Suppressor macrophage treated with lipopolysaccharide for 1 hour (primary cell): ENCODE data around the gene HOXD4.

Experiments used
- DNase-seq, 3 donors: peaks; one replicate each; pipeline ENCODE4 v3.0.0-alpha.2; 2020 to 2022

Gene HOXD4

DNA sequence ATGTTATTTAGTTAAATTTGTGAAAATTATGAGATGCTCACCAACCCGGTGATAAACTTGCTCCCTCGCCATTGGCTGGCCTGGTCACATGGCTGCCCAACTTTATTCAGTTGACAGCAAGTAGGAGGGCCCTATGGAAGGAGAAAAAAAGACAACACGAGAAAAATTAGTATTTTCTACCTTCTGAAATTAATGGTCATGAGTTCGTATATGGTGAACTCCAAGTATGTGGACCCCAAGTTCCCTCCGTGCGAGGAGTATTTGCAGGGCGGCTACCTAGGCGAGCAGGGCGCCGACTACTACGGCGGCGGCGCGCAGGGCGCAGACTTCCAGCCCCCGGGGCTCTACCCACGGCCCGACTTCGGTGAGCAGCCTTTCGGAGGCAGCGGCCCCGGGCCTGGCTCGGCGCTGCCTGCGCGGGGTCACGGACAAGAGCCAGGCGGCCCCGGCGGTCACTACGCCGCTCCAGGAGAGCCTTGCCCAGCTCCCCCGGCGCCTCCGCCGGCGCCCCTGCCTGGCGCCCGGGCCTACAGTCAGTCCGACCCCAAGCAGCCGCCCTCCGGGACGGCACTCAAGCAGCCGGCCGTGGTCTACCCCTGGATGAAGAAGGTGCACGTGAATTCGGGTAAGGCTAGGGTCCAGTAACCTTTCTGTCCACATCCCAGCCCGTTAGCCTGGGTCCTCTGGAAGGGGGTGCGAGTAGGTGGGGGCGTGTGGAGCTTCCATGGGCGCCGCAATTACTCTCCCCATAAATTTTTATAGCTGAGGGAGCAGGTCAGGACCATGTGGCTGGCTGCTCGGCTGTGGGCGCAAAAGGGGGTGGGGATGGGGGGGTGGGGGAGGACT lies at the start of gene HOXD4:
HOXD4 (plus strand) TSS at position 109 of the 846 bp plus-strand sequence; CDS start at position 193, 84 bp downstream.
- DNase-seq: no peak

DNA sequence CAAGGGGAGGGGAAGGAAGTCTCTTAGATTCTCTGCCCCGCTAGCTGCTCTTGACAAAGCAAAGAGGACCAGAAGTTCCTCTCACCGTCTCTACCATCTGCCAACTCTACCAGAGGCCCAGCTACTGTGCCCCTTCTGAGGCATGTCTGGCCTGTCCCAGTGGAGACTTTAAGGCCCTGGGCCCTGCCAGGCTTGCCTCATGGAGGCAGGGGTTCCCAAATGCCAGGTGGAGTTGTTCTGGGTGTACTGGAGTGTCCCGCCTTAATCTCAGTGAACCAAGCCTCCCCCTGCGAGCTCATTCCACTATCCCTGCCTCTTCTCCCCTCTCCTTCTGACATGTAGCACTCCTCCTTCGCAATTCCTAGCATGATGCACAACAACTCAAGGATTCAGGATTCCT lies 49.5 kb upstream of the HOXD4 start:
- no peak for DNase-seq

DNA sequence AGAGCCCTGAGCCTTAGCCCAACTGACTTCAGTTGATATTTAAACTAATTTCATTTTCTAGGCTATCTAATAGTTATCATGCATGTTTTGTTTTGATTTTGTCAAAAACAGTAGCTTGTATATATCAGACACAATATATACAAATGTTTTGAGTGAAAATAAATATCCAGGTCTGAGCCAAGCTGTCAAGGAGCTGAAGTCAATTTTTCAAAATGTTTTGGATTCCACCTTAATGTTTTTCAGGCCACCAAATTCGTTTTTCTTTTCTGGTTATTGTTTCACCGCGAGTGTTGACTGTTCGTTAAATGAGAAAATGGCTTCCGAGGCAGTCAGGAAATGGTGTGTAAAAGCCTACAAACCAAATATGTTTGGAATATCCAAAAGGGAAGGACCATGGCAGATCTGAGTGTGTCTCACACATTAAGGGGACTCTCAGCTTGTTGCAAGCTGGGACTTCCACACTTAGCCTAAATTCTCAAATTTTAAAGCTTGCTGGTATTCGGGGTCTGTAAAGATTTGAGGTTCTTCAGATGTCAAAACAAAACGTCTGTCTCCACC lies 49.0 kb upstream of the HOXD4 start:
- DNase-seq: no peak

DNA sequence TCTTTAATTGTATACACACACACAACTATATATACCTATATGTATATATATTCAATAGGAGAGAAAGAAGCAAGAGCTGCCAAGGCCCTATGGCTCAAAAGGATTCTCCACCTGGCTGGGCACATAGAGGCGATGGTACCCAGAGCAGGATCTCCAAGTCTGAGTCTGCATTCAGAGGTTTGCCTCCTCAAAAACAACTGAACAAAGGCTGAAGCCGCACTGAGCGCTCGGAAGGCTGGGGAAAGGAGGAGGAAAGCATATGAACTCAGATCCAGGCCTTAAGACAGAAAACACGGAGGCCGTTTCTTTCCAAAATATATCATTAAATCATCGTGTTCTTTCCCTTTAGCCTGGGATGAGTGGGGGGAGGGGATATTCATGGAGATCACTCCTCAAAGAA lies 48.2 kb upstream of the HOXD4 start:
- no peak for DNase-seq

DNA sequence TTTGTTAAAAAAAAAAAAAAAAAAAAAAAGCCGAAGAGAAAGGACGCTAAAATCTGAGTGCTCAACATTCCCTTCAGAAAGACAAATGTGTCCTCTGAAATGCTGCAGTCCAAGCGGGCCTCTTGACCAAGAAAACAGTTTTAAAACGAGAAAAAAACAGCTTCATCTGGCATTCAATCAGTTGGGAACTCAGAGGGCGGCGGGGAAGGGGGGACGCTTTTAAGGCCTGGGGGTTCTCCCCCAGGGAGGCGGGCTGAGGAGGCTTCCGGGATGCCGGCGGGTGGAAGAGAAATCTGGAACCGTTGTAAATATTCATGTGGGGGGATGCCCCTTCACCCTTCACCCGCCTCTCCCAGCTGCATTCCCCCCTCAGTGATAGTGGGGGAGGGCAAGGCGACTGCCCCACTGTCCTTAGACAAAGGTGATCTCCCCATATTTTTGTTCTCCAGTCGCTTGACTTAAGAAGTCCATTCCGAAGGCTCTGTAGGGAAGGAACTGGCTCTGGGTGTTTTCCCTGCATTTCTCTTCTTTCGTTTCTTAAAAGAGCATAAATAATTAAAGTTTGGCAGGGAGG lies 47.5 kb upstream of the HOXD4 start:
- DNase-seq: peak in 1 of 3 donors; percentile 28

DNA sequence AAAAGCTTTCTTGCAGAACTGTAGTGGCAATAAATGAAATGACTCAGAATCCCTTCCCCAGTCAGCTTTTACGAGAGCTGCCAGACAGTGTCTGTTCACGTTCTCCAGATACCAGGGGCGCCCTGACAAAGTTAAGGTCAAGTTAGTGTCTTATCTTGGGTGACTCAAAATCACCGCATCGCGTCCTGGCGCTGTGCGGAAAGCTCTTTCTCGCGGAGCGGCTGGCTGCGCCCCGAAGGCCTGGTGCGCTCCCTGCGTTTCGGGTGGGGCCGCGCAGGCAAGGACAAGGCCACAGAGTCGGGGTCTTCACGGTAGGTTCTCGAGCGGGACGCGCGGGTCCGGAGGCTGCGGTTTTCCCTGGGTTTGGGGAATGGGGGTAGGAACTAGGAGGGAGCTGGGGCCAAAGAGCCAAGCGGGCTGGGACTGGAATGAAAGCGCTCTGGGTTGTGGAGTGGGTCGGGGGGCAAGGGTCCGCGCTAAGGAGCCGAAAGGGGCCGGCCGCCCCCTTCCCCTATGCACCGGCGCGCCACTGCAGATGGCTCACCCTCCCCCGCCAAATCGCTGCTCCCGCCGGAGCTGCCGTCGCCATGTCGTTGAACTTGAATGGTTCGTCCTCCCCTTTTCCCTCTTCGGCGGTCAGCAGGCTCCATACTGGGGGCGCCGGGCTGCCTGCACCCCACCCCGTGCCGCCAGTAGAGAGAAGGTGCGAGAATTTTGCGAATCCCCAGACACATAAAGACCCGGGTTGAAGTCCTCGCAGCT lies 46.9 kb upstream of the HOXD4 start:
- DNase-seq: no peak

DNA sequence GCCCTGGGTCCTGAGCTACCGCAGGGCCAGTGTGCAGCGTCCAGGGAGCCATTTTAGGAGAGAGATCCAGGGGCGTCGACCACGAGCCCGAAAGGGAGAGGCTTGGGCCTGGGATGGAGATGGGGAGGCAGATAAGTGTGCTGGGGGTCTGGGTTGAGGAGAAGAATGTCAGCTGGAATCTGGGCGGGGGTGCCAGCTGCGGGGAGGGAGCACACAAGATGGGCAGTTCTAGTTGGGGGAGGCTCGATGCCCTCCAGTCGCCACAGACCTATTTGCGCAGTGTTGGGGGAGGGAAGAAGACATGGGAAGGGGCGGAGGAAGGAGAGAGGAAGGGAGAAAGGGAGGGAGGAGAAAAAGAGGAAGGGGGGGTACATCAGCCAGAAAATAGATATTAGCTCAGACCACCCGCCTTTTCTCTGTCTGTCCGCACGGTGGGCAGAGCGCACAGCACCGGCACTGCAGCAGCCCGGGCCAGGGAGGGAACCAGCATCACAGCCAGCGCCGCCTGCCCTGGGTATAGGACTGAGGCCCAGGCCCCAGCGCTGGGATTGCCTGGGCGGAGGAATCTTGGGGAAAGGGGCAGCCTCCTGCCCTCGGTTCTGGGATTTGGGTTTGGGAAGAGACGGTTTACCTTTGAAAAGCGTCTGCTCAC lies 46.1 kb upstream of the HOXD4 start:
- no peak for DNase-seq

DNA sequence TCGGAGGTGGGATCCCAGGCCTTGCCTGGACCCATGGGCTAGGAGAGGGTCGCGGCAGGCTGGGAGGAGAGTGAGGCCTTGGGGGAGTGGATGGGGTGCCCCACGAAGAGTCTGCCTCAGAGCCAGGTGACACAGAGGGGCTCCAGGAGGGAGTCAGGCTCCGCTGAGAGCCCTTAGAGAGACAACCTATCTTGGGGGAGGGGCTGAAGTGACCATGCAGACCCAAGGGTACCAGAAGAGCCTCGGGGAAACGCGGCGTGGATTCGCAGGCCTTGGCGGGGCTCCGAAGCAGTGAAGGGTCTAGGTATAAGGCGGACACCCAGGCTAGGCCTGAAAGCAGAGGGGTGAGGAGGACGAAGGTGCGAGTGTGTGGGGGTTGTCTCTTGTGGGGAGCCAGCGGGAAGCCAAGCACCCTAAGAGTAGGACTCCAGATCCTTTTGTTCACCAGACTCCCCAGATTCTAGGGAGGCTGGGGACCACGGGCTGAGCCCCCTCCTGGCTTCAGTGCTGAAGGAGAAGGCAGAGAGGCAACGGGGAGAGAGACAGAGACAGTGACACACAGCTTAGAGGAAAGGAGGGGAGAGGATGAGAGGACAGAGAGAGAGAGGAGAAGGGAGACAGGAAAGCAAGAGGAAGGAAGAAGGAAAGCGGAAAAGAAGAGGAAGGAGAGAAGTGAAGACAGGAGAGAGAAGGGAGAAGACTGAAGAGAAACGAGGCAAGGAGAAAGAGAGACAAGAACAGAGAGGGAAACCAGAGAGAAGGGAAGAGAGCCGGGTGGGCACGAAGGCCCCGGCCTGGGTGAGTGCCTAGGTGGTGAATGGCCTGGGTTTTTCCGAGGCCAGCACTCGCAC lies 45.4 kb upstream of the HOXD4 start:
- DNase-seq: no peak

DNA sequence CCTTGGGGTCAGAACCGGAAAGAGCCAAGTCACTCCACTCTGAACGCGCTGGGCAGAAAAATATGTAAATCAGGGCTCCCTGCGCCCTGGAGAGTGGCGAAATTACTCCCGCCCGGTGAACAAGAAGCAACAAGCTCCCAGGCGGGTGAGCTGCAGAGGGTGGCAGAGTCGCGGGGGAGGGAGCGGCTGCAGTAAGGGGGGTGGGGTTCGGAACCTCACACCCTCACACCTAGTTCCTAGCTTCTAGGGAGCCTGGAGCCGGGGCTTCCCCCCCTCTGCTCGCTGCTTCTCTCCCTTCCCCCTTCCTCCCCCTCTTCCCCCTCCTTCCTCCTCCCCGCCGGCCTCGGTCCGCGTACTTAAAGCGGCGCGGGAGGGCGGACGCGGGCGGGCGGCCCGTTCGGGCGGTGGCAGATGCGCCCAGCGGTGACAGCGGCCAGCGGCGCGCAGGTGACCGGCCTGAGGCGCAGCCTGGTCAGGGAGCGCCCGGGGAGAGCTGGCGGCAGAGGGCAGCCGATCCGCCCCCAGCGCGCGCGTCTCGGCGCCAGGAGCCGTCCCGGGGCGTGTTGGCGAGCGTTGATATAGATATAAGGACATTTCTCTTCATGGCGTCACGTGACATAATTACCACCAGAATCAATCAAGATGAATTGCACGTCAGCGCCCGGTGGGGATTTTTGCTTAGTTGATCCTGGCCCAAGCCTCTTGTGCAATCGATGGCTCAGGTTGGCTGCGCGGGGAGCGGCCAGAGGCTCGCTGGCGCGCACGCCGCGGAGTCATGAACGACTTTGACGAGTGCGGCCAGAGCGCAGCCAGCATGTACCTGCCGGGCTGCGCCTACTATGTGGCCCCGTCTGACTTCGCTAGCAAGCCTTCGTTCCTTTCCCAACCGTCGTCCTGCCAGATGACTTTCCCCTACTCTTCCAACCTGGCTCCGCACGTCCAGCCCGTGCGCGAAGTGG lies 44.5 kb upstream of the HOXD4 start, which contains the start of gene HOXD11:
HOXD11 (plus strand) TSS at position 700 of the 959 bp plus-strand sequence; CDS start at position 776, 76 bp downstream.
- DNase-seq: peak; percentile 46 to 51 (median 49)

DNA sequence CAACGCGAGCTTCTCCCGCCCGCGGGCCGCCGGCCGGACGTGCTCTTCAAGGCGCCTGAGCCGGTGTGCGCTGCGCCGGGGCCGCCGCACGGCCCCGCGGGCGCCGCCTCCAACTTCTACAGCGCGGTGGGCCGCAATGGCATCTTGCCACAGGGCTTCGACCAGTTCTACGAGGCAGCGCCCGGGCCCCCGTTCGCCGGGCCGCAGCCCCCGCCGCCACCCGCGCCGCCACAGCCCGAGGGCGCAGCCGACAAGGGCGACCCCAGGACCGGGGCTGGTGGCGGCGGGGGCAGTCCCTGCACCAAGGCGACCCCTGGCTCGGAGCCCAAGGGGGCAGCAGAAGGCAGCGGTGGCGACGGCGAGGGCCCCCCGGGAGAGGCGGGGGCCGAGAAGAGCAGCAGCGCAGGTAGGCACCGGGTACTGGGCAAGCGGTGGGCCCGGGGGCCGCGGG lies 43.6 kb upstream of the HOXD4 start:
- DNase-seq: peak in 1 of 3 donors; percentile 38

DNA sequence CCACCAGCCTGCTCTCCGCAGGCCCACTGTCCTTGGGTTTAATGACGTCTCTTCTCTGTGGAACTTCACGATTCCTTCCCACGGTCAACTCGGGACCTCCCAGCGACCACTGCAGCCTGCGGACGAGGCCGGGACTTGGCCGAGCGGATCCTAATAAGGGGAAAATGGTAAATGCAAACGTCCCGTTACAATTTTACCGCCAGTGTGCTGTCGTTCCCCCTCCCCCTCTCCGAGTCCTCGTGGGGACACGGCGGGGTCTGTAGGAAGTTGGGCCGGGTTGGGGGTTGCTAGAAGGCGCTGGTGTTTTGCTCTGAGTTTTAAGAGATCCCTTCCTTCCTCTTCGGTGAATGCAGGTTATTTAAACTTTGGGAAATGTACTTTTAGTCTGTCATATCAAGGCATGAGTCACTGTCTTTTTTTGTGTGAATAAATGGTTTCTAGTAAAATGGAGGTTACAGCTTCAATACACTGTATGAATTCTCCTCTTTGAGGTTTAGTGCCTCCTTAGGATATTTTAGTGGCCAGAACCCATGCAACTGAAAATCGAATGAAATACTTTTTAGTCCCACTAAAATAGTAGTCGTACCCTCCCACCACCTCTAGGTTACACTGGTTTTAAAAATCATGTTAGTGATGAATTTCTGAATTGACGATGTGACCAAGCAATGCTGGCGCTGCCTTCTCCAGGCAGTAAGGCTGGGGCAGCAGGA lies 42.0 kb upstream of the HOXD4 start:
- DNase-seq: no peak

DNA sequence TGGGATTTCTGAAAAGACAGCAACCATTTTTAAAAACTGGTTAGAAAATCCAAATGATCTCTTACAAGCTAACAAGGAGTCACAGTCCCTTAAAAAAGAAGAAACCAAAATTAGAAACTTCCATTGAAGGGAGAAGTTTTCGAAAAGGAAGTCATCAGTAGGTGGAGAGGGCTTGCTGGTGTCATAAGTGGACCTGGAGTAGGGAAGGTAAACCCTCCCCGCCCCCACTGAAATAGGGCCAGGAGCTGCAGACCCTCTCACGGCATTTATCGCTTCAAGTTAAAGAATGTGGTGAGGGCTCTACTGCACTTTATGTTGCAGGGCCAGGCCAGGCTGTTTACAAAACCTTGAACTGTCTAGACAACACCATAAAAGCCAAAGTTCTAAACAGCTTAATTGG lies 41.4 kb upstream of the HOXD4 start:
- no peak for DNase-seq

DNA sequence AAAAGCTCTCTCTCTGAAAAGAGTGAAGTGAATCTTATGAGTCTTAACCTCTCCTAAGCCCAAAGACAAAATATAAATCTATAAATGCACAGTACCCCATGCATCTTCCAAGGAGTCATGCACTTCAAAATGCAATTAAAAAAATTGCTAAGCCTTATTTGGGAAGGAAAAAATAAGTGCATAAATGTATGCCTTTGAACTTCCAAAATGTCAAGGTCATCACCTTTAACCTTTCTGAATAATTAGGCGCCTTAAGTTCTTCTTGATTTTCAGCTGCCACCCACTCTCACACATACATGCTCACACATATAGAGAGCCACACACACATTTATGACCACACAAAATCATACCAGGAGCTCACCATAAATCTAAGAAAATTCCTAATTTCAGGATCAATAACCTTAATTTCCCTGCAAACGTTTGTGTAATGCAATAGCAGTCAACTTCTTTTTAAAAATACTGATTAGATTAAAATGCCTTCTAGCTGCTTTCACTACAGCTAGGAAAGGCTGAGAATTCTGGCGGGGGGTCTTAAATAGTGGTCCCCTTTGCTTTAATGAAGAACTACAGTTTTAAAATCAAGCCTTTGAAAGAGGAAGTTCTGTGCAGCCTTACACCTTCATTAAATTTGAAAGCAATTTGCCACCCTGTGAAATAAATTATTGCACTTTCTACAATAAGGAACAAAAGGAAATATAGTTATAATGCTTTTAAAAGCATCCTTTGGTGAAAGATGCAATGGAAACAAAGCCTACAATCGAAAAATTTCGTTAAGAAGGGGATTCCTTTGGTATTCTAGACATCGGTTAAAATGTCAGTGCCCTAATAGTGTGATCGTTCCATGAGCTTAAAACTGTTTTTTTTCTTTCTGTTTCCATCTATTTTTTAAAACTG lies 40.7 kb upstream of the HOXD4 start:
- no peak for DNase-seq

DNA sequence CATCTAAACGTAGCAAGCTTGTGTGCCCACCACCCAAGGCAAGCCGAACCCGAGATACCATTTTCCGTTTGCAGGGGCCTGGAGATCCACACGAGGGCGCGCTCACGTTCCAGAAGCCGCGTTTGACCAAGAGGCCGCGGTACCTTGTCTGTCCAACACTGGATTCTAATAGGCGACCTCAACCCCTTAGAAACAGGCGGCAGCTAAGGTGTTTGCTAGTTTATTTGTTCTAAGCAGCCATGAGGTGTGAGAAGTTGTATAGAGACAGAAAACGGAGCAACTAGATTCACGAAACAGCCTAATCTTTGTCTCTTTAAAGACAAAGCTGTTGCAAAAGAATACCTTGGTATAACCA lies 40.1 kb upstream of the HOXD4 start:
- DNase-seq: peak in 2 of 3 donors; percentile 58 to 65

DNA sequence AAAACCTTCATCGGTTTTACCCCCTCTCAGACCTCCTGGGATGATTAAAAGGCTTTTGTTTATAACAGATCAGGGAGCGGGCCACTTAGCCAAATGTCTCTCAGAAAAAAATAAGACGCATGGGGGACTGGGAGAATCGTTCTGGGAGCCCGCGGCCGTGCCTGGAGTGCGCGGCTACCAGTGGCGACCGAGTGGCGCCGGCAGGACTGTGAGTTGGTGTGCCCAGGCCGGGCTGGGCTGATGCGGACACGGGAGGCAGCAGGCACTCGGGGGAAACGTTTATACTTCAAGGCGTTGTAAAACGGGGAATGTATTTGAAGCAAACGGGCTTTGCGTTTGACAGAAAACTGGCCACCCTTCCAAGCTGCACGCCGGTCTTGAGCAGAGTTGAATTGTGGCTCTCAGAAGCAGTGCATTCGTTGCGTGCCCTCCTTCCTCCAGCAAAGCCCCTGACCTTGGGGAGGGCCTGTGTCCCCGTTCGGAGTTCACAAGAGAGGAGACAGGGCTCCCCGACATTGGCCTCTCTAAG lies 39.4 kb upstream of the HOXD4 start:
- no peak for DNase-seq

DNA sequence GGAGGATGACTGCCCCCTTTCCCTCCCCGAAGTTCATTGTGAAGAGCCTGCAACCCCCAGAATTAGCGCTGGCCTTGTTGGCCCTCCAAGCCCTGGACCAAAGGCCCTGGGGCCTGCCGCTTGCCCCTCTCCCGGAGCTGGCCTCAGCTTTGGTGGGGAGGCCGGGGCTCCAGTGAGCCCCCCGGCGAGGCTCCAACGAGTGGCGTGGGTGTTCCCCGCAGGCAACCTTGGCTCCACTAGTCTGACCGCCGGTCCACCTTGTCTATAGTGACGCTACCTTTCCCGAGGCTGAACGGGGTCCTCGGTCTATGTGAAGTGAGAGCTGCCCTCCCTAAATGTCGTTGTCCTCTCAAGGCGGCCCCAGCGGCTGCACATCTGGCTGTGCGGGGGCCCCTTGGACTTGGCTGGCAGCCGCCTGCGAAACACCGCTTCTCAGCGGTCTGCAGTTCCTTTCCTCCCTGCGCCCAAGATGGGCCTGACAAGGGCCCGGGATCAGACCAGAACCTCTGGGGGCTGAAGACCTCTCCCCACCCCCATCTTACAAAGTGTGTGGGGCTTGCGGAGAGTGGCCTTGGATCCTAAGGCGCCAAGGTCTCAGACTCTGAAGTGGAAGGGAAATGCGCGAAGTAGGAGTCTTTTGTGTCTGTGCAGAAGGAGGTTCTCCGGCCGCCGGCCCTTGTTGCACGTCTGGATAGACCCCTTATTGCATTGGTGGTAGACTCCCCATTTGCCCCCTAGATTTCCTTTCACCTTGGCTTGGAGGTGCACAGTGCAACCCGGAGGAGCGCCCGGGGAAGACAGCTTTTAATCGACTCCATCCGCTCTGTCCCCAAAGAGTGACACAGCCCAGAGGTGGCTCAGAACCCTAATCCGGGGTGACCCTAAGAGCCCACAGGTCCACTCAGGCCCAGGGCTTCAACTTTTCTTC lies 38.7 kb upstream of the HOXD4 start:
- no peak for DNase-seq
